Measurements from ENCODE around the gene JDP2. TPM values are rescaled to one million over a fixed set of nuclear protein-coding genes. Genes with fewer than 3 reads are reported as not detected.

Gene JDP2
- total RNA-seq, 1 donor from 2014 or later: 44.4 TPM

DNA sequence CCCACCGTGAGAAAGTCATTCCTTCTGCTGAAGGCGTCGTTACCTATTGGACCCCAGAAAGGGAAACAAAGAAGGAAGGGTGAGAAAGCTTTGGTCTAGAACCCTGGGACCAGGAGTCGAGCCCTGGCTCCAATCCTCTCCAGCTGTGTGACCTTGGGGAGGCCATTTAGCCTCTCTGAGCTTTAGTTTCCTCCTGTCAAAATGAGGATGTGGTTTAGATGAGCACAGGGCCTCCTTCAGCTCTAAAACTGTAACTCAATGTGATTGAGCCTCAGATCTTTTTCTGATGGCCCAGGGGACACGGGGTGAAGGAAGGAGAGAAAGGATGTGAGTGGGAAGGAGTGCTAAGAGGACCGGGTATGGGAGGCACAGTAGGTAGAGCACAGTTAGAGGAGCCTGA, 7.7 kb downstream of the JDP2 start:
- no peak for DNase-seq (ENCODE audit: low read depth)

GRCh38 chr14:75437201-75438143, 9.7 kb downstream of the JDP2 start:
- DNase-seq (ENCODE audit: low read depth): no peak

GRCh38 chr14:75438486-75439080, 10.8 kb downstream of the JDP2 start:
- no peak for DNase-seq (ENCODE audit: low read depth)

GRCh38 chr14:75439989-75440388, 12.2 kb downstream of the JDP2 start:
- DNase-seq (ENCODE audit: low read depth): no peak

GRCh38 chr14:75440733-75441477, 13.1 kb downstream of the JDP2 start:
- DNase-seq (ENCODE audit: low read depth): no peak

DNA sequence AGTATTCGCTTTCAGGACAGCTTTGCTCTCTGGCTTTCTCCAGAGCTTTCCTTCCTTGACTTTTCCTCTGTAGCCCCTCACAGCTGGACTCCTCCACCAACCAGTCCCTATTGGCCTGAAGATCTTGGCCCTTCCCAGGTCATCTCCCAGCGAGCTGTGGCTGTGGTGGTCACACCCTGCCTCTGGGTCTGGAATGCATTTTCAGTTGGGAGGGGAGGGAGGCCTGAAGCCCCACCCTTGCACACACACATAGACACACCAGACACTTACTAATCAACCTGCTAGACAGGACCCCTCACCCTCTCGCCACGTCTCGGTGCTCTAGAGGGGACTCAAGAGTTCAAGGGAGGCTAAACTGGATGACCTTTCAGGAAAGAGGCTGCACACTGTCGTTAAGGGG, 13.9 kb downstream of the JDP2 start:
- DNase-seq (ENCODE audit: low read depth): peak; percentile 76

GRCh38 chr14:75442166-75442565, 14.3 kb downstream of the JDP2 start:
- DNase-seq (ENCODE audit: low read depth): no peak

GRCh38 chr14:75442642-75443041, 14.8 kb downstream of the JDP2 start:
- peak; percentile 90 for DNase-seq (ENCODE audit: low read depth)

GRCh38 chr14:75443203-75443969, 15.6 kb downstream of the JDP2 start:
- peak; percentile 56 for DNase-seq (ENCODE audit: low read depth)

GRCh38 chr14:75445236-75445635, 17.4 kb downstream of the JDP2 start:
- DNase-seq (ENCODE audit: low read depth): no peak

DNA sequence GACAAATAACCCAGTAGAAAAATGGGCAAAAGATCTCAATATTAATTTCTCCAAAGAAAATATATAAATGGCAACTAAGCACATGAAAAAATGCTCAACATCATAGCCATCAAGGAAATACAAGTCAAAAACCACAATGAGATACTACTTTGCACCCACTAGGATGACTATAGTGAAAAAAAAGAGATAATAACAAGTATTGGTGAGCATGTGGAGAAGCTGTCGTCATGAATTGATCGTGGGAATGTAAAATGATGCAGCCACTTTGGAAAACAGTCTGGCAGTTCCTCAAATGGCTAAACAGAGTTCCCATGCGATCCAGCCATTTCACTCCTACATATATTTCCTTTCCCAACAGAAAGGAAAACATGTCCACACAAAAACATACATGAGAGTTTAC, 18.1 kb downstream of the JDP2 start:
- no peak for DNase-seq (ENCODE audit: low read depth)

GRCh38 chr14:75446447-75446846, 18.6 kb downstream of the JDP2 start:
- DNase-seq (ENCODE audit: low read depth): no peak

DNA sequence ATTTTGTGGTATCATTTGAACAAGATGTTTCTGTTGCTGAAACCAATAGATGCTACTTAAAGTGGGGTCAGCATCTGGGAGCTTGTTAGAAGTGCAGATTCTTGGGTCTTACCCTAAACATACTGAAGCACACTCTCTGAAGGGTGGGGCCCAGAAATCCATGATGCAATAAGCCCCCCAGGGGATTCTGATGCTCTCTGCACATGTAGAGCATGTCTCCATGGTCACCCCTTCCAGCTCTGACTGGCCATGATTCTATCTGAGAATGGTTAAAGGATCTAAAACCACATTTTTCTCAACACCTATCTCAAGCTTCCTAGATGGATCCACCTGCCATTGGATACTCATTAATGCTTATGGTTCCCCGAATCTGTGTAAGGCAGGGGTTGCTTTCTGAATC, 20.4 kb downstream of the JDP2 start:
- DNase-seq (ENCODE audit: low read depth): no peak

DNA sequence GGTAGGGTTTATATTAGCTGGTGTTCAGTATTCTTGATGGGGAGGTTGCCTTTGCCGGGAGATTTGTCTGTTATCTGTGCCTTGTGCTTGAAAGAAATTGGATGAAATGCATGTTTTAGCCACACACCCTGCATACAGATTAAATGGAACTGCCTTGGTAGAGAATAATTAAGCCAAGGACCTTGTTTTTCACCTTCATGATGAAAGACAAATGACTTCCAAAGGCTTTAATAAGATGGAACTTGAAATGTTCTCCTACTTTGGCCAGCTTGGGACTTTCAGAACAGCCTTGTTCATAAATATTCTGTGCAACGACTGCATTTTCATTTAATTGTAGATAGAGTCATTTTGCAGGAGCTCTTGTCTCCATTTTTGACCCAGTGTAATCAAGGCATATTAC, 21.2 kb downstream of the JDP2 start:
- no peak for DNase-seq (ENCODE audit: low read depth)

- no peak for DNase-seq (ENCODE audit: low read depth)
These were observed 21.9 kb downstream of the JDP2 start for GRCh38 chr14:75449696-75450095.

- peak; percentile 61 for DNase-seq (ENCODE audit: low read depth)
These were observed 22.8 kb downstream of the JDP2 start for GRCh38 chr14:75450381-75451276.

DNA sequence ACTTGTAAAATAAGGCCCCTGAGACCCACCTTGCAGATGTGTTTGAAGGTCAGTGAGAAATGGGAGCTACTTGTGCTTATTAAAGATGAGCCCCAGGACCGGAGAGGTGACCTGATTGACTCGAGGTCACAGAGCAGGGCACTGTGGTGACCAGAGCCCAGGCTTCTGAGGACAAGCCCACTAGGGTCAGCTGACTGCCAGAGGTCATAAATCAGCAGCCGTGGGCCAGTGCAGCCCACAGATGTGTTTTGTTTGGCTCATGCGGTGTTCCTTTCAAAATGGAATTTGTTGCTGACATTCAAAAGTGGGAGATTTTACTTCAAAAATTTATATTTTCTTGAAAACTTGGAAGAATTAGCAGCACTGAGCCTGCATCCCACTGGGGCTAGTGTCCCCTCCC, 24.5 kb downstream of the JDP2 start:
- DNase-seq (ENCODE audit: low read depth): peak; percentile 49

DNA sequence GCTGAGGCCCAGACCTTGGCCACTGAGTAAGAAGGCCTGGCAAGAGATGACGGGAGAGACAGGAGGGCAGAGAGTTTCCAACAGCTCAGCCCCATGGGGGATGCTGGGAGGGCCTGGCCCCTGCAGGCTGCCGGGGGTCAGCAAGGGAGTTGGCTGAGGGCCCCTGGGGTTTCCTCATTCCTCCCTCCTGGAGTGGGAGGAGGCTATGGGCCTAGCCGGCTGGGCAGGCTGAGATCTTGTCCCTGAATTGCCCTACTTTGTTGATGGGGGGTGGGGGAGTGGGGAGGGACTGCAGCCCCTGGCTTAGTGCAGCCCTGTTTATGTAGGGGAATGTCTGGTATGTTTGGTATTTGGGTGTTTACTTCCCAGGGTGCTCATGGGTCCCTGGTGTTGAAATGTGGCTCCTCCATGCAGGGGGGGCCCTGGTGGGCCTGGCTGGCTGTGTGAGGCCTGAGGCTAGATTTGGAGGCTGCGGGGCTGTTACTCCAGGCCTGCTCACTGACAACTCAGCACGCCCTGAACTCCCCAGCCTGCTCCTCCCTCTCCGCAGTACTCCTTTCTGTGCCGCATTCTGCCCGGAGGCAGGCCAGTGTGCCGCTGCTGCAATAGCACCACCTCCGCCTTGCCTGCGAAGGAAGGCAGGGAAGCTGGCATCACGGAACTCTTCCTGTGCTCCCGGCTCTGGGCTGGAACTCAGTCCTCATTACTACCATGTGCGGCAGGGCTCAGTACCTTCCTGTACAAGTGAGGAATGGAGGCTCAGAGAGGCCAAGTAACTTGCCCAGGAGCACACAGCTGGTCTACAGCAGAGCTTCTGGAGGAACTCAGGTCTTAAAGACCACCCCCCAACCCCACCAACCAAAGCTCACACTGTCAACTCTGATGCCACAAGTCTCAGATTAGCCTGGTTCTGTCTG, 25.3 kb downstream of the JDP2 start:
- DNase-seq (ENCODE audit: low read depth): peak; percentile 85

- no peak for DNase-seq (ENCODE audit: low read depth)
These were observed 26.1 kb downstream of the JDP2 start for GRCh38 chr14:75453817-75454434.

Data from myocyte (in vitro differentiated cells).